H4 (cell line): Measurements from ENCODE around the gene RECQL. TPM values are rescaled to one million over a fixed set of nuclear protein-coding genes. Genes with fewer than 3 reads are reported as not detected.
"Not testable (repeated sequence)": the region's sequence is repeated elsewhere in the genome, so short reads cannot be mapped to it uniquely, and the experiment has no call there.

ENCODE experiments used
- DNase-seq: peaks from one replicate; pipeline ENCODE4 v3.0.0-alpha.2; 2015; ENCODE audit warnings: low spot score
- total RNA-seq: library from RNA; depleted of rRNA; stranded (reverse); fragments of >200 nt; shearing (Covaris generic); gene quantifications from 2 replicates; pipeline ENCODE4 v1.2.3, GENCODE V29; 2014; rRNA removed

The RECQL gene
- total RNA-seq, 1 experiment from 2014 or later: 67.6 TPM

DNA sequence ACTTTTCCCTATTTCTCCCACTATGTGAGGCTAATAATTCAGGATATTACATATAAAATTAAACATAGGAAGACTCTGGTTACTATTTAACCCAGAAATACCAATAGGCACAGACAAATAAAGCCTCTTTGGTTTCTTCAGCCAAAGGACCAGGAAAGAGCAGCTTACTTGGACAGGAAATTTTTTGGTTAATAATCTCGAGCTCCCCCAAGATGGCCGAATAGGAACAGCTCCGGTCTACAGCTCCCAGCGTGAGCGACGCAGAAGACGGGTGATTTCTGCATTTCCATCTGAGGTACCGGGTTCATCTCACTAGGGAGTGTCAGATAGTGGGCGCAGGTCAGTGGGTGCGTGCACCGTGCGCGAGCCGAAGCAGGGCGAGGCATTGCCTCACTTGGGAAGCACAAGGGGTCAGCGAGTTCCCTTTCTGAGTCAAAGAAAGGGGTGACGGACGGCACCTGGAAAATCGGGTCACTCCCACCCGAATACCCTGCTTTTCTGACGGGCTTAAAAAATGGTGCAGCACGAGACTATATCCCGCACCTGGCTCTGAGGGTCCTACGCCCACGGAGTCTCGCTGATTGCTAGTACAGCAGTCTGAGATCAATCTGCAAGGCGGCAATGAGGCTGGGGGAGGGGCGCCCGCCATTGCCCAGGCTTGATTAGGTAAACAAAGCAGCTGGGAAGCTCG, 82.3 kb downstream of the RECQL start:
- not testable (repeated sequence) for DNase-seq

Other genes starting within 250 kb of the RECQL start
- gene SLCO1A2, start 166.7 kb downstream of the RECQL start, total RNA-seq: not detected in 2 replicates
- not detected in 2 replicates for gene IAPP, start 128.7 kb downstream of the RECQL start, total RNA-seq
- 2.6 and 4.7 TPM in 2 replicates for gene PYROXD1, start 64.0 kb downstream of the RECQL start, total RNA-seq
- 34.4 and 48.4 TPM in 2 replicates for gene GOLT1B, start 154 bp upstream of the RECQL start, total RNA-seq
- 0.21 and 1.3 TPM in 2 replicates for gene SPX, start 24.7 kb upstream of the RECQL start, total RNA-seq
- gene GYS2, start 103.2 kb upstream of the RECQL start, total RNA-seq: not detected in 2 replicates
- 1,752 TPM in 2 replicates for gene LDHB, start 156.2 kb upstream of the RECQL start, total RNA-seq